HG03575 (cell line): ENCODE data around the gene ENO2.
A peak's percentile ranks its signal among the peaks of the same experiment; 100 is the strongest.

ENCODE experiments used
- ATAC-seq: cut with Tn5 transposase; IDR thresholded peaks from one replicate; pipeline ENCODE4 v1.9.1; 2021; ENCODE audit not compliant: unreplicated experiment, insufficient number of reproducible peaks, low FRiP score; ENCODE audit errors: extremely low read depth

ENO2 gene

GRCh38 chr12:6927379-6928021, 13.1 kb downstream of the ENO2 start, which contains the start of gene ATN1:
TSS of gene ATN1 (plus strand) at chr12:6927959. CDS start at chr12:6934002, 6,043 bp downstream.
- no peak for ATAC-seq

- no peak for ATAC-seq
Observed at GRCh38 chr12:6928022-6928702, 13.8 kb downstream of the ENO2 start.

GRCh38 chr12:6928703-6929407, 14.5 kb downstream of the ENO2 start:
- ATAC-seq = no peak

GRCh38 chr12:6929466-6930452, 15.4 kb downstream of the ENO2 start:
- ATAC-seq = no peak

GRCh38 chr12:6932766-6933165, 18.4 kb downstream of the ENO2 start:
- no peak for ATAC-seq

GRCh38 chr12:6934110-6934509, 19.7 kb downstream of the ENO2 start:
- no peak for ATAC-seq

- no peak for ATAC-seq
Observed at GRCh38 chr12:6935371-6936193, 21.2 kb downstream of the ENO2 start.

GRCh38 chr12:6936194-6936635, 21.8 kb downstream of the ENO2 start:
- ATAC-seq = no peak

- no peak for ATAC-seq
Observed at GRCh38 chr12:6936636-6937480, 22.5 kb downstream of the ENO2 start.

- ATAC-seq = no peak
Observed at GRCh38 chr12:6937481-6938352, 23.3 kb downstream of the ENO2 start.

GRCh38 chr12:6938353-6939190, 24.2 kb downstream of the ENO2 start:
- ATAC-seq = no peak

GRCh38 chr12:6939191-6939540, 24.8 kb downstream of the ENO2 start:
- ATAC-seq = no peak

GRCh38 chr12:6941267-6941666, 26.9 kb downstream of the ENO2 start:
- no peak for ATAC-seq

- ATAC-seq = no peak
Observed at GRCh38 chr12:6941782-6942181, 27.4 kb downstream of the ENO2 start.

GRCh38 chr12:6942331-6942665, 27.9 kb downstream of the ENO2 start:
- no peak for ATAC-seq

- ATAC-seq = peak; percentile 25
Observed at GRCh38 chr12:6943389-6943721, 29.0 kb downstream of the ENO2 start.
